ENCODE measurements around the gene RANBP10. TPM values are rescaled to one million over a fixed set of nuclear protein-coding genes. Genes with fewer than 3 reads are reported as not detected.

RANBP10 gene
- total and polyA plus RNA-seq, 2 of the 13 experiments (the other 11 are each of a cell fraction or from before 2014, with no cell fraction given) = 9.2 to 22.7 TPM

DNA sequence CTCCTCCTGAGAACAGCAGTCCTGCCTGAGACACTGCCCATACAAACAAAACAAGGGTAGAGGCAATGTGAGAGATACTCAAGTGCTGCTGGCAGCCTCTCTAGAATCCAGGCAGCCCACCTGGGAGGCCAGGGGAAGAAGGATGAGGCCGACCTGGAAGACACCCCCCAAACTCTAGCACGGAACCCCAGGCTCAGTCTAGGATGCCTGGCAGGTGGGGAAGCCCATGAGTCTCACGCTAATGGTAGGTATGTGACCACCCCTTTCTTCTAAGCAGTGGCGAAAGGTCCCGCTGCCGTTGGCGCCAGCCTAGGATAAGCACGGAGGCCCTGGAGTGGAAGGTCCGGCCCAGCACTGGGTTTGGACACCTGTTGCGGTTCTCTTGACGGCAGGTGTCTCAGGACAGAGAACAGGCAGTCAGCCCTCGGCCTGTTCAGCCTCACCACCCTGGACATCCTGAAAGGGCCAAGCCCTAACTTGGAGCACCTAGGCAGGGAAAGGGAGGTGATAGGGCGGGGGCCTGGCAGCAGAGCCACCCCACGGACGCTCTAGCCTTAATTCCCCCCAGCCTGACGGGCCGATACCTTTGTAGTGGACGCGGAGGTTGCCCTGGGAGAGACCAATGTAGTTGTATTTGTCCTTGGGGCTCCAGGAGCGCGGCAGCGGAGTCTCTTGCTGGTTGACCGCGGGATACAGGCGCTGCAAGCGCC is 487 bp downstream of the RANBP10 start (continued):
- TF ChIP-seq, protein P1, sequence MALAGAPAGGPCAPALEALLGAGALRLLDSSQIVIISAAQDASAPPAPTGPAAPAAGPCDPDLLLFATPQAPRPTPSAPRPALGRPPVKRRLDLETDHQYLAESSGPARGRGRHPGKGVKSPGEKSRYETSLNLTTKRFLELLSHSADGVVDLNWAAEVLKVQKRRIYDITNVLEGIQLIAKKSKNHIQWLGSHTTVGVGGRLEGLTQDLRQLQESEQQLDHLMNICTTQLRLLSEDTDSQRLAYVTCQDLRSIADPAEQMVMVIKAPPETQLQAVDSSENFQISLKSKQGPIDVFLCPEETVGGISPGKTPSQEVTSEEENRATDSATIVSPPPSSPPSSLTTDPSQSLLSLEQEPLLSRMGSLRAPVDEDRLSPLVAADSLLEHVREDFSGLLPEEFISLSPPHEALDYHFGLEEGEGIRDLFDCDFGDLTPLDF (CRISPR knock-in tag; IDR thresholded peaks at IDR 0.05) = no peak
- TF ChIP-seq SOX6 (IDR thresholded peaks at IDR 0.05) (no peak), SOX6 (CRISPR knock-in tag; IDR thresholded peaks at IDR 0.05) (no peak), MED8 (CRISPR knock-in tag; IDR thresholded peaks at IDR 0.05; ENCODE audit: insufficient replicate concordance) (no peak), ZNF788 (CRISPR knock-in tag; IDR thresholded peaks at IDR 0.05; ENCODE audit: borderline replicate concordance) (0 out of 2 replicates have a peak, but pooled peaks have one; percentile 31), CHD2 (IDR thresholded peaks at IDR 0.05; ENCODE audit: low read depth, low read length) (no peak), ZBTB20 (CRISPR knock-in tag; IDR thresholded peaks at IDR 0.05; ENCODE audit: borderline replicate concordance, low read depth) (no peak; the same call in 1 of the 2 replicates), SMYD3 (CRISPR knock-in tag; IDR thresholded peaks at IDR 0.05) (no peak), ZNF724P (CRISPR knock-in tag; IDR thresholded peaks at IDR 0.05; ENCODE audit: borderline replicate concordance) (0 out of 2 replicates have a peak, but pooled peaks have one; percentile 19), RORA (CRISPR knock-in tag; IDR thresholded peaks at IDR 0.05) (no peak), AGO1 (IDR thresholded peaks at IDR 0.05; ENCODE audit: low read depth, low read length, poor library complexity, severe bottlenecking) (peak; percentile 13), HNF4G (IDR thresholded peaks at IDR 0.05; ENCODE audit: borderline replicate concordance, low read depth, low read length) (no peak), HNF4G (CRISPR knock-in tag; IDR thresholded peaks at IDR 0.05; ENCODE audit: borderline replicate concordance, low read depth) (no peak), HDAC2 (CRISPR knock-in tag; IDR thresholded peaks at IDR 0.05) (no peak; the same call in none of the 2 replicates), MED1 (CRISPR knock-in tag; IDR thresholded peaks at IDR 0.05) (no peak), KLF9 (CRISPR knock-in tag; IDR thresholded peaks at IDR 0.05; ENCODE audit: low read depth) (no peak), GLI4 (CRISPR knock-in tag; IDR thresholded peaks at IDR 0.05; ENCODE audit: borderline replicate concordance) (peak; percentile 96; the same call in 1 of the 2 replicates), GATAD2A (CRISPR knock-in tag; IDR thresholded peaks at IDR 0.05) (0 out of 2 replicates have a peak, but pooled peaks have one; percentile 4), ZMYM3 (CRISPR knock-in tag; IDR thresholded peaks at IDR 0.05) (no peak), POLR2AphosphoS5 (IDR thresholded peaks at IDR 0.05; ENCODE audit: low read depth, low read length) (no peak), CREB1 (IDR thresholded peaks at IDR 0.05) (no peak), CREB1 (CRISPR knock-in tag; IDR thresholded peaks at IDR 0.05) (no peak), ZFP36L2 (CRISPR knock-in tag; IDR thresholded peaks at IDR 0.05) (no peak), ZFP36L1 (CRISPR knock-in tag; IDR thresholded peaks at IDR 0.05) (no peak; the same call in 1 of the 2 replicates)
- TF ChIP-seq, protein P2, sequence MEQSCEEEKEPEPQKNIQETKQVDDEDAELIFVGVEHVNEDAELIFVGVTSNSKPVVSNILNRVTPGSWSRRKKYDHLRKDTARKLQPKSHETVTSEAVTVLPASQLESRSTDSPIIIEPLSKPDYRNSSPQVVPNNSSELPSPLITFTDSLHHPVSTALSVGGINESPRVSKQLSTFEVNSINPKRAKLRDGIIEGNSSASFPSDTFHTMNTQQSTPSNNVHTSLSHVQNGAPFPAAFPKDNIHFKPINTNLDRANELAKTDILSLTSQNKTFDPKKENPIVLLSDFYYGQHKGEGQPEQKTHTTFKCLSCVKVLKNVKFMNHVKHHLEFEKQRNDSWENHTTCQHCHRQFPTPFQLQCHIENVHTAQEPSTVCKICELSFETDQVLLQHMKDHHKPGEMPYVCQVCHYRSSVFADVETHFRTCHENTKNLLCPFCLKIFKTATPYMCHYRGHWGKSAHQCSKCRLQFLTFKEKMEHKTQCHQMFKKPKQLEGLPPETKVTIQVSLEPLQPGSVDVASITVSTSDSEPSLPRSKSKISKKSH (CRISPR knock-in tag; IDR thresholded peaks at IDR 0.05; ENCODE audit: borderline replicate concordance) = peak; percentile 47; the same call in 1 of the 2 replicates
- TF ChIP-seq, protein P3, sequence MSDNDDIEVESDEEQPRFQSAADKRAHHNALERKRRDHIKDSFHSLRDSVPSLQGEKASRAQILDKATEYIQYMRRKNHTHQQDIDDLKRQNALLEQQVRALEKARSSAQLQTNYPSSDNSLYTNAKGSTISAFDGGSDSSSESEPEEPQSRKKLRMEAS (IDR thresholded peaks at IDR 0.05) = no peak
- TF ChIP-seq, protein P4, sequence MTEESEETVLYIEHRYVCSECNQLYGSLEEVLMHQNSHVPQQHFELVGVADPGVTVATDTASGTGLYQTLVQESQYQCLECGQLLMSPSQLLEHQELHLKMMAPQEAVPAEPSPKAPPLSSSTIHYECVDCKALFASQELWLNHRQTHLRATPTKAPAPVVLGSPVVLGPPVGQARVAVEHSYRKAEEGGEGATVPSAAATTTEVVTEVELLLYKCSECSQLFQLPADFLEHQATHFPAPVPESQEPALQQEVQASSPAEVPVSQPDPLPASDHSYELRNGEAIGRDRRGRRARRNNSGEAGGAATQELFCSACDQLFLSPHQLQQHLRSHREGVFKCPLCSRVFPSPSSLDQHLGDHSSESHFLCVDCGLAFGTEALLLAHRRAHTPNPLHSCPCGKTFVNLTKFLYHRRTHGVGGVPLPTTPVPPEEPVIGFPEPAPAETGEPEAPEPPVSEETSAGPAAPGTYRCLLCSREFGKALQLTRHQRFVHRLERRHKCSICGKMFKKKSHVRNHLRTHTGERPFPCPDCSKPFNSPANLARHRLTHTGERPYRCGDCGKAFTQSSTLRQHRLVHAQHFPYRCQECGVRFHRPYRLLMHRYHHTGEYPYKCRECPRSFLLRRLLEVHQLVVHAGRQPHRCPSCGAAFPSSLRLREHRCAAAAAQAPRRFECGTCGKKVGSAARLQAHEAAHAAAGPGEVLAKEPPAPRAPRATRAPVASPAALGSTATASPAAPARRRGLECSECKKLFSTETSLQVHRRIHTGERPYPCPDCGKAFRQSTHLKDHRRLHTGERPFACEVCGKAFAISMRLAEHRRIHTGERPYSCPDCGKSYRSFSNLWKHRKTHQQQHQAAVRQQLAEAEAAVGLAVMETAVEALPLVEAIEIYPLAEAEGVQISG (CRISPR knock-in tag; IDR thresholded peaks at IDR 0.05) = no peak

All from HepG2 (cell line).